Hindlimb muscle (tissue), 1 donor: ENCODE measurements around the gene E2F4. TPM values are rescaled to one million over a fixed set of nuclear protein-coding genes. Genes with fewer than 3 reads are reported as not detected.
A peak's percentile ranks its signal among the peaks of the same experiment; 100 is the strongest.

Experiments used
- DNase-seq: peaks from one replicate; pipeline ENCODE4 v3.0.0-alpha.2; 2013
- polyA plus RNA-seq: library from polyadenylated mRNA; unstranded; fragments of 120-200 nt; gene quantifications from one replicate; pipeline ENCODE4 v1.2.1, GENCODE V29; 2013; ENCODE audit not compliant: insufficient read length

Gene E2F4, protein sequence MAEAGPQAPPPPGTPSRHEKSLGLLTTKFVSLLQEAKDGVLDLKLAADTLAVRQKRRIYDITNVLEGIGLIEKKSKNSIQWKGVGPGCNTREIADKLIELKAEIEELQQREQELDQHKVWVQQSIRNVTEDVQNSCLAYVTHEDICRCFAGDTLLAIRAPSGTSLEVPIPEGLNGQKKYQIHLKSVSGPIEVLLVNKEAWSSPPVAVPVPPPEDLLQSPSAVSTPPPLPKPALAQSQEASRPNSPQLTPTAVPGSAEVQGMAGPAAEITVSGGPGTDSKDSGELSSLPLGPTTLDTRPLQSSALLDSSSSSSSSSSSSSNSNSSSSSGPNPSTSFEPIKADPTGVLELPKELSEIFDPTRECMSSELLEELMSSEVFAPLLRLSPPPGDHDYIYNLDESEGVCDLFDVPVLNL
- 40.9 TPM for polyA plus RNA-seq

DNA sequence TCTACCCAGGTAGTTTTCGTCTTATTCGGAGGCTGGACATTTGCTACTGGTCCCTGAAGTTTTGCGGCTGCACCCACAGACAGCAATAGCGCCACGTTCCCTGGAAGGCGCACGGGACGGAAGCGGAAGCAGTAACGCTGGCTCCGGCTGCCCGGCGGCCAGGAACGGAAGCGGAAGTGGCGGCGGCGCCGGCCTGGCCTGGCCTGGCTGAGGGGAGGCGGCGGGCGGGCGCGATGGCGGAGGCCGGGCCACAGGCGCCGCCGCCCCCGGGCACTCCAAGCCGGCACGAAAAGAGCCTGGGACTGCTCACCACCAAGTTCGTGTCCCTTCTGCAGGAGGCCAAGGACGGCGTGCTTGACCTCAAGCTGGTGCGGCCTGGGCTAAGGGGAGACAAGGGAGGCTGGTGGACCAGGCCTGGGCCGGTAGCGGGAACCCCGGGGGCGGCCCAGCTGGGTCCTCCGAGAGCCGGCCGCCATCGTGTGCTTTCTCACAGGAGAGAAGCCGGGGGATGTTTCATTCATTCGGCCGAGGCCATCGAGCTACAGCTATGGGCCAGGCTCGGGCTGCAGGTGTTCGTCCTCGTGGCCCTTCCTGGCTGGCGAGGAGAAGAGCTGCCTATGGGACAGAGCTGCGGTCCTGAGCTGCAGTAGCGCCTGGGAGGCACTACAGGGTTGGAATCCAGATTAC is at the start of gene E2F4:
E2F4 (plus strand) TSS at position 161 of the 687 bp plus-strand sequence; CDS start at position 234, 73 bp downstream.
- peak; percentile 91 for DNase-seq

DNA sequence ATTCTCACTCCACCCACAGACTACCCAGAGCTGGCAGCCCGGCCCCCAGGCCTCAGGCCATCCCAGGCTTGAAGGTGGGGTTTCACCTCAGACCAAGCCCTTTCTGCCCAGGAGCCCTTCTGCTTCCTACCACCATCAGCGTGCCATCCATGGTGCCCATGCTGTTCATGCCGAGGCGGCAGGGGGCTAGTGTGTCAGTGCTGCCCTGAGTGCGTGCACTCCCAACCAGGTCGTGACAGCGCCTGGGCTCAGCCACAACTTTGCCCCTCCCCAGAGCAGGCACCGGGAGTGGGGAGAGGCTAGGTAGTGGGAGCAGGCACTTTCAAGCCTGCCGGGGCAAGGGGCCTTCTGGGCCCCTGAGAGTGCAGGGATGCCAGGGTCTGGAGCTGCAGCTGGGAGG is 49.6 kb upstream of the E2F4 start:
- no peak for DNase-seq

DNA sequence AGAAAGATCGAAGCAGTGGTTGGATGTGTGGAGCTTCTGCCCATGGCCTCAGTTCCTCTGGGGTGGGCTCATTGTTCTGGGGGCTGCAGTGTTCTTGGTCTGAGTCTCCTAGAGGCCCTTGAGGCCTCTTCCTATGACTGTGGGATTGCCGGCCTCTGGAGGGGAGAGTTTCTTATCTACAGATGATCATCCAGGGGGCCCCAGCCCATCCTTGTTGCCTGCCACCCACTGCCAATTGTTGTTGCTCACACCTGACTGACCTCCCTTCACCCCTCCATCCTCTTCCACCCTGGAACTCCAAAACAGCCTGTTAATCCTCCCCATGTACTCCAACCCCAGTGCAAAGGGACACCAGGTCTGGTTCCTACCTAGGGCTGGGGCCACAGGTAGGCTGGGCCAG is 47.0 kb upstream of the E2F4 start:
- no peak for DNase-seq

DNA sequence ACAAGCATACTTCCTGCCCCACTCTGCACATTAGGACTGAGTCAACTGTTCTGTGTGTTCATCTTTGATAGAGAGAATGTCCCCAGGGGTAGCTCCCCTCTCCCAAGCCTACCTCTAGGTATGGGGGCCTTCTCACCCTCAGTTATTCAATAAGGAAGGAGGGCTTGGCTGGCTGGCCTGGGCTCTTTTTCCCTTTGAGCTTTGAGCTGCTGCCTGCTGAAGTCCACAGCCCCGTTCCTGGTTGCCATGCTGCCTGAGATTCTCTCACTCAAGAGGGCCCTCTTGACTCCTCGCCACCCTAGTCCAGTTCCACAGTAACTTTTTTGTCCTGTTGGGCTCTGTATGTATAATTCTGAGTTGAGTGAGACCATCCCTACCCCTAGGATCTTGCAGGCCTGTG is 46.2 kb upstream of the E2F4 start:
- no peak for DNase-seq

DNA sequence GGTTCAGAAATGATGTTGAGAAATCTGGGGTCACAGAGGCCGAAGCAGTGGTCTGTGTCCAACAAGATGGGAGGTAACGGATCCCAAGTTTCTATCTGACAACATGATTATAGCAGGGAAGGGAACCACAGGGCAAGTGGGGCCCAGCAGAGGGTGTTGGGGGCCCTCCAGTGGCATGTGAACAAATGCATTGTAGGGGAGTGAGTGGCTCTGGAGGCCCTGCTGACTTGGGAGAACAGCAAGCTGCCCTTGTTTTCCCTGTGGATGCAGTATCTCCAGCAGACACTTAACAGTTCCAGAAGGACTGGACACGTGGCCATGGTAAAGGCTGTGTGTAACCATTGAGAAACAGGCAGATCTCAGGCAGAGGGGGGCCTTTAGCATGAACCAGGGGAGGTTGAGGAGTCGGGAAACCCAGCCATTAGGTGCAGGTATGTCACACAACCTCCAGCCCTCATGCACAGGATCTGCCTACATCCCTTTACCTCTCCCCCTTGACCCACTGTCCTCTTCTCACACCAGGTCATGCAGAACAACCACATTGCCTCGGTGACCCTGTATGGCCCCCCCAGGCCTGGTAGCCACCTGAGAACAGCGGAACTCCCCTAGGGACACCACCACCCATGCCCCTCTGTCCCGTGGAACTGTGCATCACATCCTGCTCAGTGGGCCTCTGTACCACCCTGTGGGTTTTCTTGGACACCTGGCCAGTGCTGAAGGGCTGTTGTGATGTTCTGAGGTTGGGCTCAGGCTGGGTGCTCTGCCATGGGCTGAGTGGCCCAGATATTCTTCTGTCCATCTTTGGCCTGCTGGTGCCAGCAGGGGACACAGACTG is 45.2 kb upstream of the E2F4 start:
- no peak for DNase-seq

DNA sequence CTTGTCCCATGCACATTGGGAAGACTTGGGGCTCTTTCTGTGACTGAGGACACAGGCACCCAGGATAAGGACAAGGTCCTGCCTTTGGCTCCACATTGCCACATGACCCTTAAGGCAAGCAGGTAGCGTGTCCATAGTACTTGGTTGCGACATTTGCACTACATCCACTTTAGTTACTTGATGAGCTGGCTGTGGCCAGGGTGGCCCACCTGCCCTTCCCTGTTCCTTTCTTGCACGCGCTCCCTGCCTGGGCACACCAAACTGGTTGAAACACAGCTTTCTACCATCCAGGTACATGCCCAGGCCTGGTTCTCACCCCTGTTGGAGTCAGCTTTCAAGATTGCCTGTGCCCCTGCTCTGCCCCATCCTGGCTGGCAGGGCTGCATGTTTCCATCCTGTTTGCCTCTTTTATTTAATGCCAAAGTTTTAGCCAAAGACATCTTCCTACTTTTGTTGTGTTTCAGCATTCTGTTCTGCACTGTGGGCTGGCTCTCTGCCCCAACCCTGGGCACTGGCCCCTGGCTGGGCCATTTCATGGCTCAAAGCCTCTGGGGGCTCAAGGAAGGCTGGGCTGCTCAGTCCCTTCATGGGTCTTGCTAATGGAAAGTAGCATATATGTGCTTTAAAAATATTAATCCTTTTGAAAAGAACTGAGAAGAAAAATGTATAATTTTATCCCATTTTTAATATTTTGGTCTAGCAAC is 44.4 kb upstream of the E2F4 start:
- DNase-seq, result no peak

DNA sequence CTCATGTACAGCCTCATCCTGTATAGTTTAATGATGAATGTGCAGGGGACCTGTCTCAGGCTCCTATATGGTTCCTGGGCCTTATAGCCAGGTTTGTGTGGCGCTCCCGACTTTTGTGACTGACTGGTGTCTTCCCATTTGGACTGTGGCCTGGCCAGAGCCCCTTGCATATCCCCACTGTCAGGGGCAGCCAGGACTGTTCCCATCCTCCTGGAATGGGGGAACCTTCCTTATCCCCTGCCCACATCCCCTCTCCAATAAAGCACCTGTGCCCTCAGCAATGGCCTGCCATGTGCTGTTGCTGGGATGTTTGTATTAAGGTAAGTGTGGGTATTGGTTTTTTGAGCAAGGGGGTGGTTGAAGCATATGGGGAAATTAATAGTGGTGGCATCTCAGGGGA is 43.7 kb upstream of the E2F4 start:
- no peak for DNase-seq

DNA sequence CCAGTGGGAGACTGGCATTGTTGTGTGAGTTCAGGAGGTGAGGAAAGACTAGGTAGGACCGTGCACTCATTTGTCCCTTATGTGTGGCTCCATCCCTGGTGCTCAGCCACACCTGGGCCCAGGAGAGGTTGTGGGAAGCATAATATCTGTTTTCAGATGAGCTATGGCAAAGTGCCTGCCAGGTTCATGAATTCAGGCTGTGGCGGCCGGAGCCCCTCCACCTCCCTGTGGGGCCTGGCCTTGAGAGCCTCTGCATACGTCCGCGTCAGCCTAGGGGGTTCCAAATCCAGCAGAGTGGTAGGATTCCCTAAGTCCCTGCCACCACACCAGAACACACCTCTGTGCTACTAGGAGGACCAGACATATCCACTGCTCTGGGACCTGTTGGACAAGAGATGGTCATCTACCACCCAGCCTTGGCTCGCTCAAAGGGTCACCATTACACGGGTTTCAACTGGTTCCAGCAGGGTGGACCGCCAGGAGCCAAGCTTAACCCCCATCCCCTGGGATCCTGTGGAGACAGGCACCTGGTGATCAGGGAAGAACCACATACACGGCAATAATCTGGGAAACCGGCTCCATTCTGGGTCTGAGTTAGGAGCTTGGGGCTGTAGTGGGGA is 43.2 kb upstream of the E2F4 start:
- no peak for DNase-seq

DNA sequence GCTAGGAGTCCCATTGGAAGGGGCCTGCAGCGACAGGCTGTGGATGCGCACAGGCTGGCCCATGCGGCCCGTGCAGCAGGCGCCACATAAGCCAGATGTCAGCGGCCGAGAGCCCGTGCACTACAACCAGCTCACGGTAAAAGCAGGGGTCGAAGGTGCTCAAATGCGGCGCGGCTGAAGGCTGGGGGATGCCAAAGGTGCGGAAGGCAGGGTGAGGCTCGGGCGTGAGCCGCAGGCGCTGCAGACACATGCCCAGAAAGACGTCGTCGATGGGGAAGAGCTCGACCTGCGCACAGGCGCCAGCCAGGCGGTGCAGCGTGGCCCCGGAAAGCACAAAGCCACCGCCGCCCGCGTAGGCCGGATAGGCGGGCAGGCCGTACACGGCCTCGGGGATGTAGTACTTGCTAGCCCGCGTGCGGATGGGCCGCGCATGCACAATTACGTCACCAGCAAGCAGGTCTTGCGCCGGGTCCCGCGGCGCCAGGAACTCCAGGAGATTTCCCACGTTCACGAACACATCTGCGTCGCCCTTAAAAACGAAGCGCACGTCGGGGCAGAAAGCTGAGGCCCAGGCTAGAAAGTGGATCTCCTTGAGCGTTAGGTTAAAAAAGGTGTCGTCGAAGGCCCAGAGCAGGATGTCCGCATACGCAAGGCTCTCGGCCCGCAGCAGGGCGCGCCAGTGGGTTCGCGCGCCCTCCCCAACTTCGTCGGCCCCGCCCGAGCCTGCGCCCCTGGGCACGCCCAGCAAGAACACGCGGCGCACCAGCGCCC is 42.5 kb upstream of the E2F4 start:
- DNase-seq, result no peak

DNA sequence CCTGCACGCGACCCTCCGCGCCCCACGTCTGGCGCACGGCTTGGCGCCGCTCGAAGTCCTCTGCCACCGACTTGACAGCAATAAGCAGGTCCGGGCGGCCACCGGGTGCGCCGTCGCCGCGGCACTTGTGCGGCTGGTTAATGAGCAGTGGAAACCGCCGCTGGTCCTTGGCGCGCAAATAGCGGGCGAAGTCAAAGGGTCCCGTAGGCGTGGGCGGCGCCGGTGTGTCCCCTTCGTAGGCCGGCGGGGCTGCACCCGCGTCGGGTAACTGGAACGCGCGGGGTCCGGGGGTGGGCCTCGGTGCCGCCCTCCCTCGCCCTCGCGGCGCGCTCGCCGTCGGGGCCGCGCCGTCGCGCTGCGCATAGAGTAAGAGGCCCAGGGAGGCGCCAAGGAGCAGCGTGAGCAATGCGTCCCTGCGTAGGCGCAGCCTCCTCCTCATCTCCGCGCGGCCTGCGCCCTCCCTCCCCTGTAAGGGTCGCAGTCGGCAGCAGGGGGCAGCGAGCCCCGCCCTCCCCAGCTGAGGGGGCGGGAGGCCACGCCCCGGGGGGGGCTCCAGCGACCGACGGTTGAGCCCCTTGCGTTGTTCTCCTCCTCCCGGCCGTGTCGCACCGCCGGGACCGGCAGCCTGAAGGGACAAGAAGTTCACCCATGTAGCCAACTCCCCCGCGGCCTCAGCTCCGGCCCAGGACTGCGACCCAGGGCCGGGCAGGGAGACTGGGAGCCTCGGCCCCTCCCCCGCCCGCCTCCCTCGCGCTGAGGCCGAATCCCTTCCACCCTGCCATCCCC is 41.7 kb upstream of the E2F4 start:
- peak; percentile 88 for DNase-seq

DNA sequence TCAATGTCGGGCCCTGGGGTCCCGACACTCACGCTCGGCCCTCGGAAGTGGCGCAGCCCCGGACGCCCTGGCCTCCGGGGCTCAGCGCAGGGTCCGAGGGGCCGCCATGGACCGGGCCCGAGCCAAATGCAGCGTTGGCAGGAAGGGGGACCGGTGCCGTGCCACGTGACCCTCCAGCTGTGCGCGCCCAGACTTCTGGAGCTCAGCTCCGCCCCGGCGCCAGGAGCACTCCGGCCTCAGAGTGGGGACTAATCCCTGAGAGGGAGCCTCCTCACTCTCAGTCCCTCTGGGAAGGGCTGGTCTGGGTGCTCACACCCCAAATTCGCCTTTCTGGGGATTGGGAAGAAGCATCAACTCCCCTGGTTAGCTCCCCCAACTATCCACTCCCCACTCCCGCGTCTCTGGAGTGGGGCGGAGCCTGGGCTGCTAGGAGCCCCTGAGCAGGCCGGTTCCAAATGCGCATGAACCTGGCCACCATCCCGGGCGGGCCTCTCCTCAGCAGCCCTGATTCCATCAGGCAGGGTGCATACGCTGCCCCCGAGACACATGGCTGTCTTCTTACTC is 41.0 kb upstream of the E2F4 start, which contains the start of gene B3GNT9:
B3GNT9 (minus strand) TSS at position 166 of the 564 bp plus-strand sequence. CDS start 513 bp downstream, outside the sequence.
- DNase-seq, result peak; percentile 89

DNA sequence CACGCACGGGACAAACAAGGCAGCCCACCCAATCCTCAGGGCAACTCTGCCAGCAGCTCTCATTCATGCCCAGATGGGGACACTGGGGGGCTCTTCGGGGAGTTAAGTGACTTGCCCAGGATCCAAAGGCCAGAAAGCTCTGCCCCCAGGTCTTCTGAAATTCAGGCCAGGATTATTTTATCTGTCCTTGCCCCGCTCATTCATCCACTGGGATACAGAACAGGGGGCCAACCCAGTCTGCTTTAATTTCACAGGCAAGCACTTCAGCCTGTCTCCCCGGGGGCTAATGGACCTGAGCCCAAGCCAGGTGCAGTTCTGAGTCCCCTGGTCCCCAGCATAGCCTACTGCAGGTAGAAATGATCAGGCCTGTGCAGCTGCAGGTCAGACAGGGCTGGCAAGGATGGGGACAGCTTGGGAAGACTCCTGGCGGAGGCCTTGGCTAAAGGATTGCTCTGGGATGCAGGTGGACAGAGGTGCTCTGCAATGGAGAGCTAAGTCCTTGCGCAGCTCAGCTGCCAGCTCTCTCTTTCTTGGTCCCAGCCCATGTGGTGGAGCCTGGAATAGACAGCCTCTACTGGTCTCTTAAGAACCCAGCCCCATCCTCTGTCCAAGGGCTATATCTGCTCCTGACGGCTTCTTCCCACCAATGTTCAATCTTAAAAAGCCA is 40.4 kb upstream of the E2F4 start:
- DNase-seq, result no peak

DNA sequence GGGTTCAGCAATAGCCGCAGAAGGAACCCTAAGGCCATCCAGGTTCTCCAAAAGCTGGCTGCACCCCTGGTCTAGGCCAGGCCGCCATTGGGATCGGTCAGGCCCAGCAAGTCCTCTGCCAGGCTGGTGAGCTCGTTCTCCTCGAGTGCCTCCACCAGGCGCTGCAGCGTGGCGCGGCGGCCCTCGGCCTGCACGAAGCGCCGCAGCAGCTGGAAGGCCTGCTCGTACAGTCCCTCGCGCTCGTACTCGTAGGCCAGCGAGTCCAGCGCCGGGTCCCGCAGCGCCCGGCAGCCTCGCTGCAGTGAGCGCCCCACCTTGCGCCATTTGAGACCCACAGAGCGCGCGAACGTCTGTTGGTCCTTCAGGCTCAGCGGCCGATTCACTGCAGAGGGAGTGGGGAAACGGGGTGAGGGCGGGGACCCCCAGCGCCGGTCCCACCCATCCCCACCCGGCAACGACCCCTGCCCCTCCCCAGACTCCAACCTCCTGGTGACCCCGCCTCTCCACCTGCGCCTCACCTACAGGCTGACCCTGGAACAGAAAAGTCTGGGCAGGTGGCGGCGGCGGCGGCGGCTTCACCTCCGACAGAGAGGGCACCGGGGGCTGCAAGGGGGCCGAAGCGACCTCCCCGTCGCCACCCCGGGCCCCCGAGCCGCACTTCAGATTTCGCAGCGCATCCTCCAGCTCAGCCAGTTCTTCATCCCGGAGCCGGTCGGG is 37.2 kb upstream of the E2F4 start:
- no peak for DNase-seq

DNA sequence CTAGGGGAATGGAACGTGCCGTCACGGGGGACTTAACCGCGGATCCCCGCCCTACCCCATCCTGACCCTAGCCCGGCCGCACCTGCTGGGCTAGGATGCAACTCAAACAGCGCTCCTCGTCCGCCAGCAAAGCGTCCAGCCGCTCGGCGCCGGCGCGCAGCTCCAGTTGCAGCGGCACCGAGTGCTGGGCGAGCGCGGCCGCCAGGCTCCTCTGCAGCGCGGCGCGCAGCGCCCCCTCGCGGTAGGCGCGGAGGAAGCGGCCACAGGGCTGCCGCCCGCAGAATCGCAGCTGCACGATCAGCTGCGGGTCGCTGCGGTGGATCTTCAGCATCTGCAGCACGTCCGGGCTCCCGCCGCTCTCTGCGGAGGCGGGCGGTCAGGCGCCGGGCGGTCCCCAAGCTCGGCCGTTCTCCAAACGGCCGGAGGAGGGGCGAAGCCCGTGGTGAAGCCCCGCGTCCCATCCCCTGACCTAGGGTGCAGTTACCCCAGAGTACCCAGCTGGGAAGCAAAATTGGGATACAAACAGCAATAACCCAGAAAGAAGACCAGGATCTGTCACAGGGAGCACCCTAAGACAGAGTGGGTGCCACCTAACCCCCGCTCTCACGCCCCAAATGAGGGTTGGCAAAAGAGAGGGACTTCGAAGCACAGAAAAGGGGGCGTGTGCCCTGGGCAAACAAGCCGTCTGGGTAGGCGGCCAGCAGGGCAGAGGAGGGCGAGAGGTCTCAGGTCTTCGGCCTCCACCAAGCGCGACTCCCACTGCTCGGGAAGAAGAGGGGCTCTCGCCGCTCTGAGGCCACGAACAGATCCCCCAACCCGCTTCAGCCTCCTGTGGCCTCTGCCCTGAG is 36.4 kb upstream of the E2F4 start:
- peak; percentile 89 for DNase-seq

DNA sequence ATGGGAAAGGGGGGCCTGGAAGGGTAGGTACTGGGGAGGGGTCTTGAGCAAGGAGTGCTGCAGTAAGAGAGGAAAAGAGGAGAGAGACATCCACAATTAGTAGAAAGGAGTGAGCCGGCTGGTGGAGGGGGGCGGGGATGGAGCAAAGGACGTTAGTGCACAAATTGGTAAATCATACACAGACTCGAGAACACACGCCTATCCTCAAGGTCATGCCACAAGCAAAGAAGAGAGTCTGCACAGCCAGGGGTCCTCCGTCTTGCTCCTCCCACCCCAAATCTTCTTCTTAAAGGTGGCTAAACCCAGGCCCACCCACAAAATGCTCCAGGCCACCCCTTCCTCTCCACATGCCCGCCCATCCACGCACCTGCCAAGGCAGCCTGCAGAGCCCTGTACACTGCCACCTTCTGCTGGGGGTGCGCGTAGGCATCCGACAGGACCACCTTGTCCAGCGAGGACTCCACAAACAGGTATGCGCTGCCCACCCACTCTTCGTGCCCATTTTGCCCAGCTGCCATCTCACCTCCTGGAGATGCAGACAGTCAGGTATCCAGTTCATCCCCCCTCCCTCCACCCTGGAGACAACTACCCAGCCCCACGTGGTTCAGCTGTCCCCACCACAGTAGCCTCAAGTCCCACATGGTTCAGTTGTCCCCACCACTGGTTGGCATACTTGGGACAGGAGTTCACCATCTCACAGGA is 35.7 kb upstream of the E2F4 start:
- no peak for DNase-seq

DNA sequence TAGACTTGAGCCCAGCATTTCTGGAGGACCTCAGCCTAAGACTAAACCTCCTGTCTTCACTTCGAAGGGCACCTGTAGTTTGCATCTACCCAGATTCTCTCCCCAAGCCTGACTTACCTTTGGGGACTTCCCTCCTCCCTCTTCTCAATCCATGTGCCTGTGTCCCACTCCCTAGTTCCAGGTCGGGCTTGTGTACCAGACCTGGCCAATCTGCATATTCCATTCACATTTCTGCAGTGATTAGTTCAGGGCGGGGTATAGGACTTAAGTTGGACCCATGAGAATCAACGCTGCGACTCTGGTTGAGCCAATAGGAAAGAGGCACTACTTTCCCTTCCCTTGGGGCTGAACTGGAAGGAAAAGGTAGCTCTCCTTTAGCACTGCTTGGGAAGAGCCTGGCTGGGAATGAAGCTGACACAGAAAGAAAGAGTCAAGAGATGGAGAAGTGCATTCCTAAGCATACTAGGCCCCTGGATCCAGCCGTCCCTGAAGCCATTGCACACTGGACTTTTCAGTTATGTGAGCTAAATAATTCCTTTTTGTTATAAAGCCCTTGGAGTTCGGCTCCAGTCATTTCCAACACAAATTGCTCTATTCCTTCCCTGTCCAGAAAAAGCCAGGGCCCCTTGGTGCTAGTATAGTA is 34.7 kb upstream of the E2F4 start:
- no peak for DNase-seq
